Measurements from ENCODE around the gene EPB41L5. TPM values are rescaled to one million over a fixed set of nuclear protein-coding genes. Genes with fewer than 3 reads are reported as not detected.
A peak's percentile ranks its signal among the peaks of the same experiment; 100 is the strongest.

EPB41L5 gene
- total and polyA plus RNA-seq, 10 of the 15 experiments (the other 5 are each of a cell fraction or from before 2014, with no cell fraction given), result 2.1 to 20.4 (median 8.2) TPM

- TF ChIP-seq NBN (IDR thresholded peaks at IDR 0.05) (no peak), BRCA1 (IDR thresholded peaks at IDR 0.05; ENCODE audit: low read depth, low read length) (no peak), SIN3A (IDR thresholded peaks at IDR 0.05; ENCODE audit: low read depth, low read length) (no peak), CREM (IDR thresholded peaks at IDR 0.05; ENCODE audit: low read depth) (no peak), TCF3 (IDR thresholded peaks at IDR 0.05; ENCODE audit: borderline replicate concordance, insufficient read depth, low read depth, low read length) (no peak), RBBP5 (conservative IDR thresholded peaks at IDR 0.05) (no peak)
Measured at GRCh38 chr2:120180066-120180465, 167.2 kb downstream of the EPB41L5 start (continued).

GRCh38 chr2:120182019-120182560 is 169.2 kb downstream of the EPB41L5 start:
- no TSS peak for BruUV-seq (replicated peaks)
- H3K27me3 ChIP-seq (replicated peaks in 1 of 2; ENCODE audit: control insufficient read depth in 2 of 2, insufficient read depth in 2 of 2, low read length in 1 of 2), result no peaks in the 10 kb centered on the region
- no peaks in the 10 kb centered on the region for H3K9me3 ChIP-seq (replicated peaks; ENCODE audit: control insufficient read depth, insufficient read depth, low read length)
- WGBS (ENCODE audit: insufficient coverage, insufficient replicate concordance, low lambda C conversion rate, missing lambda C conversion rate), result 20% methylated on average over 5 of the region's 5 CpGs
- intact Hi-C loops (cut with micrococcal nuclease; ENCODE audit: unreplicated experiment) (no loop called here), in situ Hi-C loops (cut with MboI) (no loop called here)
- H3K4me3 ChIP-seq, result no peak overlapping the region
- no peak for ATAC-seq
- no peak for TF ChIP-seq NR2C2 (IDR thresholded peaks at IDR 0.05; ENCODE audit: borderline replicate concordance, control insufficient read depth, insufficient read length, low read depth)
- no peak for TF ChIP-seq RAD21 (IDR thresholded peaks at IDR 0.05; ENCODE audit: insufficient read depth, low read depth, low read length)
- TF ChIP-seq MLLT1 (IDR thresholded peaks at IDR 0.05), result no peak
- peak; percentile 38; the same call in 1 of the 2 replicates for TF ChIP-seq FOXK2 (IDR thresholded peaks at IDR 0.05)
- TF ChIP-seq KLF5 (IDR thresholded peaks at IDR 0.05; ENCODE audit: partially characterized antibody), result no peak
- no peak for TF ChIP-seq SMAD5 (IDR thresholded peaks at IDR 0.05; ENCODE audit: low read depth)
- no peak for TF ChIP-seq ETV6 (conservative IDR thresholded peaks at IDR 0.05 in 1 of 2, IDR thresholded peaks at IDR 0.05 in 1 of 2; ENCODE audit: borderline replicate concordance in 1 of 2, low read depth in 1 of 2)
- no peak for TF ChIP-seq SMAD1 (IDR thresholded peaks at IDR 0.05; ENCODE audit: low read depth, partially characterized antibody)
- no peak for TF ChIP-seq MYB (IDR thresholded peaks at IDR 0.05; ENCODE audit: borderline replicate concordance, low read depth, low read length)
- no peak for TF ChIP-seq YBX1 (IDR thresholded peaks at IDR 0.05)
- TF ChIP-seq WRNIP1 (IDR thresholded peaks at IDR 0.05; ENCODE audit: borderline replicate concordance, low read depth, low read length), result no peak
- no peak for TF ChIP-seq USF1 (IDR thresholded peaks at IDR 0.05; ENCODE audit: borderline replicate concordance, extremely low read length, insufficient read depth, low read depth, low read length)
- TF ChIP-seq JUND (IDR thresholded peaks at IDR 0.05; ENCODE audit: low read depth, low read length), result peak; percentile 17; the same call in 1 of the 2 replicates
- TF ChIP-seq SPI1 (IDR thresholded peaks at IDR 0.05; ENCODE audit: borderline replicate concordance, insufficient read depth, low read depth, low read length), result no peak
- no peak for TF ChIP-seq ZSCAN29 (IDR thresholded peaks at IDR 0.05)
- TF ChIP-seq TARDBP (IDR thresholded peaks at IDR 0.05; ENCODE audit: borderline replicate concordance), result no peak
- DNase-seq (ENCODE audit: low read depth, low spot score), result no peak
- SMC1A ChIA-PET (ENCODE audit: uncharacterized antibody, unreplicated experiment), result interaction anchor here (1.7 kb wide), 1 partner anchor 61 kb away, joined by 3 read pairs; no protein-coding TSS in a partner anchor
- no peak overlapping the region for H3K4me2 ChIP-seq (ENCODE audit: control insufficient read depth, insufficient read depth)
- RAD21 ChIA-PET (ENCODE audit: unreplicated experiment), result interaction anchor here (1.1 kb wide), 1 partner anchor 131 kb away, joined by 3 read pairs; no protein-coding TSS in a partner anchor
- no peak overlapping the region for H3K27ac ChIP-seq (ENCODE audit: control insufficient read depth, insufficient read depth)
- H2AFZ ChIP-seq (ENCODE audit: control insufficient read depth, low read depth, low read length), result peak overlapping the region; percentile 59
- CTCF ChIA-PET, result interaction anchor here (2.3 kb wide), 2 partner anchors 131 to 429 kb away, joined by 5 to 6 read pairs; no protein-coding TSS in a partner anchor
- POLR2A ChIA-PET, result no interaction called here
- H3K9ac ChIP-seq (ENCODE audit: control insufficient read depth, insufficient read depth, low read length), result 0 out of 2 replicates have a peak overlapping the region, but pooled peaks have one; percentile 9
- H3K79me2 ChIP-seq (ENCODE audit: control insufficient read depth, insufficient read depth, low read length), result peaks cover 4% of the 10 kb centered on the region
- FAIRE-seq, result no peak
- H4K20me1 ChIP-seq (ENCODE audit: control insufficient read depth, insufficient read depth), result no peaks in the 10 kb centered on the region
- no peaks in the 10 kb centered on the region for H3K36me3 ChIP-seq (ENCODE audit: control insufficient read depth in 2 of 2, insufficient read depth in 2 of 2, low read length in 1 of 2)
- peaks cover 25% of the 10 kb centered on the region for H3K4me1 ChIP-seq (ENCODE audit: control insufficient read depth, insufficient read depth, low read length)

Measured in GM12878 (cell line).